HG03439 (cell line): ENCODE data around the gene TCFL5.

Source experiments
- ATAC-seq: cut with Tn5 transposase; IDR thresholded peaks from one replicate; pipeline ENCODE4 v1.9.1; 2021; ENCODE audit warnings: mild to moderate bottlenecking, moderate library complexity; ENCODE audit not compliant: unreplicated experiment

Gene TCFL5

GRCh38 chr20:62837790-62838127 lies 23.9 kb downstream of the TCFL5 start:
- ATAC-seq: no peak

- no peak for ATAC-seq
Measured at GRCh38 chr20:62836967-62837490, 24.6 kb downstream of the TCFL5 start.

GRCh38 chr20:62835931-62836861 lies 25.4 kb downstream of the TCFL5 start:
- no peak for ATAC-seq

GRCh38 chr20:62834967-62835730 lies 26.5 kb downstream of the TCFL5 start:
- no peak for ATAC-seq

- ATAC-seq: no peak
Measured at GRCh38 chr20:62832951-62833391, 28.7 kb downstream of the TCFL5 start.

GRCh38 chr20:62832212-62832922 lies 29.3 kb downstream of the TCFL5 start:
- ATAC-seq: no peak

GRCh38 chr20:62831854-62832211 lies 29.8 kb downstream of the TCFL5 start:
- ATAC-seq: no peak

- no peak for ATAC-seq
Measured at GRCh38 chr20:62831361-62831788, 30.2 kb downstream of the TCFL5 start.

GRCh38 chr20:62830821-62831220 lies 30.8 kb downstream of the TCFL5 start:
- no peak for ATAC-seq

- ATAC-seq: no peak
Measured at GRCh38 chr20:62830251-62830650, 31.4 kb downstream of the TCFL5 start.

- no peak for ATAC-seq
Measured at GRCh38 chr20:62829231-62830230, 32.1 kb downstream of the TCFL5 start.

GRCh38 chr20:62828511-62829230 lies 33.0 kb downstream of the TCFL5 start:
- ATAC-seq: no peak

GRCh38 chr20:62828051-62828450 lies 33.6 kb downstream of the TCFL5 start:
- ATAC-seq: no peak

GRCh38 chr20:62827311-62828038 lies 34.1 kb downstream of the TCFL5 start:
- ATAC-seq: no peak

- ATAC-seq: no peak
Measured at GRCh38 chr20:62826646-62827310, 34.8 kb downstream of the TCFL5 start.

- no peak for ATAC-seq
Measured at GRCh38 chr20:62825986-62826645, 35.5 kb downstream of the TCFL5 start.

GRCh38 chr20:62825333-62825985 lies 36.2 kb downstream of the TCFL5 start:
- ATAC-seq: no peak
